HCT116 (cell line): ENCODE measurements around the gene HMBS. TPM values are rescaled to one million over a fixed set of nuclear protein-coding genes. Genes with fewer than 3 reads are reported as not detected.

Source experiments
- ATAC-seq: fragments of 200-7000 bp; cut with Tn5 transposase; 2 replicates; pipeline ENCODE4 v1.9.1; 2020; ENCODE audit warnings: mild to moderate bottlenecking, moderate library complexity
- BruUV-seq: library from RNA; stranded (reverse); fragments of 400-500 nt; replicated peaks from 2 replicates; lab custom pipeline; 2021; lab: Mats Ljungman, UMichigan
- CTCF ChIA-PET: fragments of 300-600 bp; sonication (Branson Sonifier 250); formaldehyde crosslinking; loops from one replicate; lab custom pipeline; 2021; ENCODE audit warnings: antibody characterized with exemption; lab: Charles Lee
- POLR2A ChIA-PET: fragments of 300-600, 350-600 bp; sonication (Branson Sonifier 250); formaldehyde crosslinking; loops from one replicate; lab custom pipeline; 2021; ENCODE audit warnings: antibody characterized with exemption; lab: Charles Lee
- RAD21 ChIA-PET, 2 experiments: fragments of 300-600 bp; sonication (Branson Sonifier 250); formaldehyde crosslinking; loops; one replicate each; lab custom pipeline; 2023; ENCODE audit warnings: low total read pairs in 2 of 2; ENCODE audit not compliant: uncharacterized antibody in 2 of 2, unreplicated experiment in 2 of 2, low non-redundant PET in 1 of 2; lab: Charles Lee
- DNase-seq: peaks from one replicate; pipeline ENCODE4 v3.0.0-alpha.2; 2010; ENCODE audit warnings: low read depth, low spot score
- H2AFZ ChIP-seq: fragments of 200-600 bp; shearing (Covaris generic), sonication (generic); 2 replicates; pipeline ENCODE4 v1.6.1; 2017; ENCODE audit warnings: low read depth, mixed run types, mixed read lengths, antibody characterized with exemption, low read length; ENCODE audit not compliant: poor library complexity, severe bottlenecking
- H3K27ac ChIP-seq: 2 replicates; pipeline ENCODE4 v1.5.1; 2012; ENCODE audit warnings: low read depth, low read length
- H3K27me3 ChIP-seq: fragments of 200-600 bp; sonication (generic); 2 replicates; pipeline ENCODE4 v1.6.1; 2016; ENCODE audit warnings: mixed run types, low read length, mixed read lengths; ENCODE audit not compliant: insufficient read depth
- H3K36me3 ChIP-seq, 2 experiments: fragments of 200-500 bp in 1 of 2; fragments of 200-600 bp in 1 of 2; sonication (Bioruptor generic) in 1 of 2; sonication (generic) in 1 of 2; 2 replicates each; pipeline versions ENCODE4 v1.5.1 to v1.6.1; 2014 to 2016; ENCODE audit warnings: low read length in 2 of 2, inconsistent platforms in 1 of 2, mixed read lengths in 1 of 2, mixed run types in 1 of 2; ENCODE audit not compliant: insufficient read depth in 2 of 2, control insufficient read depth in 1 of 2
- H3K4me1 ChIP-seq, 2 experiments: fragments of 200-600 bp in 1 of 2; sonication (generic) in 1 of 2; 2 replicates each; pipeline versions ENCODE4 v1.5.1 to v1.6.1; 2012 to 2017; ENCODE audit warnings: low read length in 2 of 2, inconsistent platforms in 1 of 2, mild to moderate bottlenecking in 1 of 2, mixed read lengths in 1 of 2, mixed run types in 1 of 2, moderate library complexity in 1 of 2; ENCODE audit not compliant: insufficient read depth in 2 of 2, control insufficient read depth in 1 of 2
- H3K4me2 ChIP-seq: fragments of 200-600 bp; sonication (generic); 2 replicates; pipeline ENCODE4 v1.6.1; 2017; ENCODE audit warnings: mixed run types, low read length, mixed read lengths
- H3K4me3 ChIP-seq, 2 experiments: fragments of 200-600 bp in 1 of 2; sonication (generic) in 1 of 2; replicated peaks in 1 of 2; 2 replicates each; pipeline ENCODE4 v1.5.1; 2011 to 2016; ENCODE audit warnings: low read length in 2 of 2, control low read depth in 1 of 2, low read depth in 1 of 2, mild to moderate bottlenecking in 1 of 2, mixed read lengths in 1 of 2, mixed run types in 1 of 2
- H3K79me2 ChIP-seq: fragments of 200-600 bp; sonication (generic); 2 replicates; pipeline ENCODE4 v1.6.1; 2017; ENCODE audit warnings: mild to moderate bottlenecking, mixed run types, low read length, moderate library complexity, mixed read lengths; ENCODE audit not compliant: insufficient read depth
- H3K9ac ChIP-seq: fragments of 200-600 bp; sonication (generic); 2 replicates; pipeline ENCODE4 v1.6.1; 2016; ENCODE audit warnings: low read length, mixed read lengths
- H3K9me2 ChIP-seq: fragments of 200-600 bp; sonication (generic), shearing (Covaris generic); 2 replicates; pipeline ENCODE4 v1.6.1; 2017; ENCODE audit warnings: mixed run types, mild to moderate bottlenecking, moderate library complexity; ENCODE audit not compliant: insufficient read depth
- H3K9me3 ChIP-seq, 2 experiments: fragments of 200-500 bp in 1 of 2; fragments of 200-600 bp in 1 of 2; sonication (Bioruptor generic) in 1 of 2; sonication (generic) in 1 of 2; 2 replicates each; pipeline ENCODE4 v1.6.1; 2014 to 2017; ENCODE audit warnings: low read length in 2 of 2, mixed read lengths in 2 of 2, inconsistent platforms in 1 of 2, low read depth in 1 of 2, mild to moderate bottlenecking in 1 of 2, mixed run types in 1 of 2, moderate library complexity in 1 of 2; ENCODE audit not compliant: control insufficient read depth in 1 of 2, insufficient read depth in 1 of 2
- H4K20me1 ChIP-seq: fragments of 200-600 bp; sonication (generic), shearing (Covaris generic); 2 replicates; pipeline ENCODE4 v1.6.1; 2017; ENCODE audit warnings: mixed run types, mild to moderate bottlenecking, moderate library complexity; ENCODE audit not compliant: insufficient read depth
- EGR1 ChIP-seq: IDR thresholded peaks from 2 replicates; pipeline ENCODE4 v1.6.1; 2012; ENCODE audit warnings: low read depth
- ELF1 ChIP-seq: IDR thresholded peaks from 2 replicates; pipeline ENCODE4 v1.6.1; 2012; ENCODE audit warnings: low read depth, borderline replicate concordance
- POLR2A ChIP-seq: IDR thresholded peaks from 2 replicates; pipeline ENCODE4 v1.7.0; 2011; ENCODE audit warnings: borderline replicate concordance; ENCODE audit not compliant: insufficient read depth, insufficient read length; ENCODE audit errors: extremely low read depth
- POLR2AphosphoS5 ChIP-seq: IDR thresholded peaks from 2 replicates; pipeline ENCODE4 v1.6.1; 2011; ENCODE audit warnings: mild to moderate bottlenecking, low read depth, low read length, moderate library complexity
- SRF ChIP-seq: IDR thresholded peaks from 2 replicates; pipeline ENCODE4 v1.6.1; 2012; ENCODE audit warnings: low read depth
- ZBTB33 ChIP-seq: IDR thresholded peaks from 2 replicates; pipeline ENCODE4 v1.6.1; 2011; ENCODE audit warnings: mild to moderate bottlenecking, low read length, moderate library complexity; ENCODE audit not compliant: insufficient replicate concordance; ENCODE audit errors: extremely low read depth
- intact Hi-C: fragments of 100-400 bp; cut with micrococcal nuclease; formaldehyde crosslinking; loops from 2 replicates; pipeline ENCODE4 v1.10.0; 2022
- total RNA-seq: library from RNA; stranded (reverse); gene quantifications from one replicate; pipeline ENCODE4 v1.2.1, GENCODE V29; 2021; ENCODE audit not compliant: unreplicated experiment
- TF ChIP-seq, protein P1 (sequence below): IDR thresholded peaks from 2 replicates; pipeline ENCODE4 v1.6.1; 2012
- TF ChIP-seq, protein P2 (sequence below), 3 experiments: fragments of 200-600 bp in 1 of 3; sonication (generic) in 1 of 3; IDR thresholded peaks in 2 of 3; conservative IDR thresholded peaks in 1 of 3; 2 replicates each; pipeline ENCODE4 v1.5.1; 2012 to 2017; ENCODE audit warnings: low read depth in 2 of 3, low read length in 2 of 3, antibody characterized with exemption in 1 of 3, borderline replicate concordance in 1 of 3, control low read depth in 1 of 3, mild to moderate bottlenecking in 1 of 3, mixed read lengths in 1 of 3, mixed run types in 1 of 3, moderate library complexity in 1 of 3; ENCODE audit not compliant: insufficient read depth in 1 of 3

HMBS gene
- total RNA-seq, 1 experiment from 2014 or later = 69.0 TPM

DNA sequence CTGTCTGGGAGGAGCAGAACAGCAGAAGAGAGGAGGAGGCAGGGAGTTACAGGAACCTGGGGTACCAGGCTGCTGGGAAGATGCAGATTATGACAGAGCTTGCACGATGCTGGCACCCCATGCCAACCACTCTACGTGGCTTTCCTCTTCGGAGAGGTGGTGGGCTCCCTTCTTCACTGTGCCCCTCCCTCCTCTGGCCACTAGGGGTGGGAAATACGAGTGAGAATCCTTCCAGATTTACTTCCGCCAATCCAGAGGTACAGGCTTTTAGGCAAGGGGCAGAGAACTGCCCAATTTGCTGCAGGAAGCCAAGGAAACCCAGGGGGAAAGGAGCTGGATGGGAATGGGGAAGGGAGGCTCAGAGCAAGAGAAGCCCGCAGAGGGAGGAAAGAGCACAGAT, 40.0 kb upstream of the HMBS start:
- Histone ChIP-seq H3K4me2 (no peak overlapping the region), H3K4me1 (no peaks in the 10 kb centered on the region), H2AFZ (no peak overlapping the region), H3K27ac (no peak overlapping the region), H3K27me3 (no peaks in the 10 kb centered on the region), H3K9ac (no peak overlapping the region), H4K20me1 (no peaks in the 10 kb centered on the region), H3K79me2 (no peaks in the 10 kb centered on the region), H3K36me3 (peaks cover 29 to 32% of the 10 kb centered on the region in 2 experiments), H3K9me2 (no peaks in the 10 kb centered on the region), H3K9me3 (no peaks in the 10 kb centered on the region), H3K4me3 (no peak overlapping the region)
- TF ChIP-seq, protein P1, sequence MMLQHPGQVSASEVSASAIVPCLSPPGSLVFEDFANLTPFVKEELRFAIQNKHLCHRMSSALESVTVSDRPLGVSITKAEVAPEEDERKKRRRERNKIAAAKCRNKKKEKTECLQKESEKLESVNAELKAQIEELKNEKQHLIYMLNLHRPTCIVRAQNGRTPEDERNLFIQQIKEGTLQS = no peak
- TF ChIP-seq POLR2AphosphoS5 (no peak), SRF (no peak), EGR1 (no peak), ELF1 (no peak), ZBTB33 (no peak), POLR2A (no peak)
- TF ChIP-seq, protein P2, sequence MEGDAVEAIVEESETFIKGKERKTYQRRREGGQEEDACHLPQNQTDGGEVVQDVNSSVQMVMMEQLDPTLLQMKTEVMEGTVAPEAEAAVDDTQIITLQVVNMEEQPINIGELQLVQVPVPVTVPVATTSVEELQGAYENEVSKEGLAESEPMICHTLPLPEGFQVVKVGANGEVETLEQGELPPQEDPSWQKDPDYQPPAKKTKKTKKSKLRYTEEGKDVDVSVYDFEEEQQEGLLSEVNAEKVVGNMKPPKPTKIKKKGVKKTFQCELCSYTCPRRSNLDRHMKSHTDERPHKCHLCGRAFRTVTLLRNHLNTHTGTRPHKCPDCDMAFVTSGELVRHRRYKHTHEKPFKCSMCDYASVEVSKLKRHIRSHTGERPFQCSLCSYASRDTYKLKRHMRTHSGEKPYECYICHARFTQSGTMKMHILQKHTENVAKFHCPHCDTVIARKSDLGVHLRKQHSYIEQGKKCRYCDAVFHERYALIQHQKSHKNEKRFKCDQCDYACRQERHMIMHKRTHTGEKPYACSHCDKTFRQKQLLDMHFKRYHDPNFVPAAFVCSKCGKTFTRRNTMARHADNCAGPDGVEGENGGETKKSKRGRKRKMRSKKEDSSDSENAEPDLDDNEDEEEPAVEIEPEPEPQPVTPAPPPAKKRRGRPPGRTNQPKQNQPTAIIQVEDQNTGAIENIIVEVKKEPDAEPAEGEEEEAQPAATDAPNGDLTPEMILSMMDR (IDR thresholded peaks at IDR 0.05 in 2 of 3, conservative IDR thresholded peaks at IDR 0.05 in 1 of 3; ENCODE audit: borderline replicate concordance in 1 of 3, insufficient read depth in 1 of 3, low read depth in 2 of 3, low read length in 2 of 3) = peak in 2 of 3 experiments; percentile 37 to 42; a peak in 3 of 6 replicates
- RAD21 ChIA-PET = no interaction called here
- intact Hi-C loops = no loop called here
- ATAC-seq (peak; percentile 36), DNase-seq (no peak)
- CTCF ChIA-PET = interaction anchor here (1.1 kb wide), 1 partner anchor 13 kb away, joined by 3 read pairs; no protein-coding TSS in a partner anchor
- BruUV-seq = no TSS peak
- POLR2A ChIA-PET = no interaction called here
